AG10803 (cell line): ENCODE measurements around the gene CPTP.

Experiments used
- DNase-seq: peaks from one replicate; pipeline ENCODE4 v3.0.0; 2010; ENCODE audit warnings: low read depth
- H3K4me3 ChIP-seq: 2 replicates; pipeline ENCODE4 v1.5.1; 2011; ENCODE audit warnings: mild to moderate bottlenecking, low read length, control low read depth
- TF ChIP-seq, protein P1 (sequence below): conservative IDR thresholded peaks from 2 replicates; pipeline ENCODE4 v1.5.1; 2011; ENCODE audit warnings: mild to moderate bottlenecking, low read length, control low read depth, inconsistent platforms

CPTP gene

DNA sequence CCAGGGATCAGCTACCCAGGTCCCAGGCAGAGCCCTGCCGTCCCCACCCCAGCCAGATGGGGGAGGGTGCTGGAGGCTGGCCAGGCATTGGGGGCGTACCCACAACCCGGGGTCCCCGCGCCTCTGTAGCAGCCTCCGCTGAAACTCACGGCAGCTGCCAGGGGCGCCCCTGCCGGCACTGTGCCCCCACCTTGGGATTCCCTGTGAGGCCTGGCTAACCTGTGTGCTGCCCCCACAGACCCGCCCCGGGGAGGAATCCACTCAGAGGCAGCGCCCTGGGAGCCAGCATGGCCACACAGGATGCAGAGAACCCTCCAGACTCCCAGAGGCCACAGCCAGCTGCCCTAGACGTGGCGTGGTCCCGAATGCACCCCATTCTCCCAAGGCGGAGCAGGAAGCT is 20.8 kb downstream of the CPTP start:
- TF ChIP-seq, protein P1, sequence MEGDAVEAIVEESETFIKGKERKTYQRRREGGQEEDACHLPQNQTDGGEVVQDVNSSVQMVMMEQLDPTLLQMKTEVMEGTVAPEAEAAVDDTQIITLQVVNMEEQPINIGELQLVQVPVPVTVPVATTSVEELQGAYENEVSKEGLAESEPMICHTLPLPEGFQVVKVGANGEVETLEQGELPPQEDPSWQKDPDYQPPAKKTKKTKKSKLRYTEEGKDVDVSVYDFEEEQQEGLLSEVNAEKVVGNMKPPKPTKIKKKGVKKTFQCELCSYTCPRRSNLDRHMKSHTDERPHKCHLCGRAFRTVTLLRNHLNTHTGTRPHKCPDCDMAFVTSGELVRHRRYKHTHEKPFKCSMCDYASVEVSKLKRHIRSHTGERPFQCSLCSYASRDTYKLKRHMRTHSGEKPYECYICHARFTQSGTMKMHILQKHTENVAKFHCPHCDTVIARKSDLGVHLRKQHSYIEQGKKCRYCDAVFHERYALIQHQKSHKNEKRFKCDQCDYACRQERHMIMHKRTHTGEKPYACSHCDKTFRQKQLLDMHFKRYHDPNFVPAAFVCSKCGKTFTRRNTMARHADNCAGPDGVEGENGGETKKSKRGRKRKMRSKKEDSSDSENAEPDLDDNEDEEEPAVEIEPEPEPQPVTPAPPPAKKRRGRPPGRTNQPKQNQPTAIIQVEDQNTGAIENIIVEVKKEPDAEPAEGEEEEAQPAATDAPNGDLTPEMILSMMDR: no peak
- no peak overlapping the region for H3K4me3 ChIP-seq
- no peak for DNase-seq

DNA sequence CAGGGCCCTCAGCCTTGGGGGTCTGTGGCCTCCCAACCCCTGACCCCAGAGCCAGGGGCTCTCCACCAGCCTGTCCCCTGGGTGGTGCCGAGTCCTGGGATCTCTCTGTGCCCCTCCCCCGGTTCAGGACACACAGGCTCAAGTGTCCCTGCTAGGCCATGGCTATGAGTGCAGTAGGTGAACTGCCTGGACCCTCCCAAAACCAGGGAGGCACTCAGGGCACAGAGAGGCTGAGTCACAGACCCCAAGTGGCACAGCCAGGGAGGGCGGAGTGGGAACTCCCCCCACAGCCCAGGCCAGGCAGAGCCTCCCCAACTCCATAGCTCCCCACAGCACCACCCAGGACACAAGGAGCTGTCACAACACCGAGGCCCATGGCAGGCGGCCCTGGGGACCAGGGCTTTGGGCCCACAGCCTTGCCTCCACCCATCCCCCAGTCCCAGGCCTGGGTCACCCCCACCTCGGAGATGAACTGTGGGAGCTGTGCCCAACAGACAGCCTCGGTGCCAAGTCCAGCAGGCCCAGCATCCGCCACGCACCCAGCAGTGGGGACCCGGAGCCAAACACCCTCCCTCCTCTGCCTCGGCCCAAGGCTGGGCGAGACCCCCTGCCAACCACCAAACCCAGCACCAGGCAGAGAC is 21.4 kb downstream of the CPTP start:
- peak overlapping the region; percentile 12 for H3K4me3 ChIP-seq
- TF ChIP-seq, protein P1: no peak
- no peak for DNase-seq

GRCh38 chr1:1346501-1346890 is 21.9 kb downstream of the CPTP start:
- no peak for DNase-seq
- TF ChIP-seq, protein P1: no peak
- no peak overlapping the region; the same call in 1 of the 2 replicates for H3K4me3 ChIP-seq

DNA sequence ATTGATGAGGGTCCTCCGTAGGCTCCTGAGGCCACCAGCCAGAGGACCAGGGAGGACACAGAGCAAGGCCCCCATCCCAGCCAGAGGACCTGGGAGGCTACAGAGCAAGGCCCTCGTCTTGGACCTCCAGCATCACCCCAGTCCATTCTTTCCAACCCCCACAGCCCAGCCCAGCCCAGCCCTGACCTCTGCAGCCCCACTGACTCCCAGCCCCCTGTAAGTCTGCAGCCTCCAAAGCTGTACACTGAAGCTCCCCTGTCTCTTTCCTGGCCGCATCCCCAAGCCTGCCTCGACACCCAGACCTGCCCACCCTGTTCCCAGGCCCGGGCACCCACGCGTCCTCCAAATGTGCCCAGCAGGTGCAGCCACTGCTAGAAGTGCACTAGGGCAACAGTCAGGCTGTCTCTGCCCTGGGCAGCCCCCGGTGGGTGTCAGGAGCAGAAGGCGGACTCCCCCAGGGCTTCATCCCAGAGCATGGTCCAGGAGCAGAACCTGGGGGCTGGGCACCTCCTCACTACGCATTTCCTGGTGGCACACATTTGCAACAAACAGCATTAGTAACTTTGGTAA is 22.5 kb downstream of the CPTP start:
- DNase-seq: no peak
- TF ChIP-seq, protein P1: no peak
- H3K4me3 ChIP-seq: peak overlapping the region; percentile 75

GRCh38 chr1:1347663-1348419 is 23.2 kb downstream of the CPTP start:
- H3K4me3 ChIP-seq: peak overlapping the region; percentile 75
- TF ChIP-seq, protein P1: no peak
- no peak for DNase-seq

DNA sequence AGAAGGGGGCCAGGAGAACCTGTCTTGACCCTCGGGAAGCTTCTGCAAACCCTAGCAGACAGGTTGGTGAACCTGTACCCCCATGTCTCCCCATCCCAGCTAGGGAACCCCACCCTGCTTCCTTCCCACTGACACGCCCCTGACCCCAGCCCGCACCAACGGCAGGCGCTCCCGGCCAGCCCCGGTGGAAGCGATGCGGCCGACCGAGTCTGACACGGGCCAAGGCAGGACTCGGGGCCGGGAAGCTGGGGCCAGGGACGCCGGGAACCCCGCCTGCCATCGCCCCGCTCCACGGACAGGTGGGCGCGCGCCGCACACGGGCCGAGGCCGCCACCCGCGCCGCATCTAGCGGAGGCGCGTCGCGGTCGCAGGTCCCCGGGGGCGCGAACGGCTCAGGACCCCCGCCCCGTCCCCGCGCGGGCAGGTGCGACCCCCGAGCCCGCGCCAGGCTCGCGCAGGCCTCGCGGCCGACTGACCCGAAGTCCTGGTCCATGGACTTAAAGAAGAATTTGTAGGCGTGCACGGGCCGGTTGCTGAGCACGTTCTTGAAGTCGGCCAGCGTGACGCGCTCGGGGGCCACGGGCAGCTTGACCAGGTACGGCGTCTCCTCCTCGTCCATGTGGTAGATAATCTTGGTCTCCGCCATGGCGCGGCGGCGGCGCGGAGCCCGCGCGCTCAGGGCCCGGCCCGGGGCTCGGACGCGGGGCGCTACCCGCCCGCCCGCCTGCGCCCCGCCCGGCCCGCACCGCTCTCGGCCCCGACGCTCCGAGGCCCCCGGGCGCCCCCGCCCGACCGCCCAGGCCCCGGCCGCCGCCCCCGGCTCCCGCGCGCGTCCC is 24.0 kb downstream of the CPTP start:
- TF ChIP-seq, protein P1: no peak
- no peak for DNase-seq
- peak overlapping the region; percentile 75 for H3K4me3 ChIP-seq
